ENCODE measurements around the gene FGFBP2. TPM values are rescaled to one million over a fixed set of nuclear protein-coding genes. Genes with fewer than 3 reads are reported as not detected.

FGFBP2 gene
- polyA plus RNA-seq, 1 experiment = not detected

GRCh38 chr4:16006771-16007446 is 43.9 kb upstream of the FGFBP2 start:
- H3K36me3 ChIP-seq (ENCODE audit: control insufficient read depth, insufficient read depth, low read length) = no peaks in the 10 kb centered on the region
- ChIA-PET POLR2A (no interaction called here), CTCF (interaction anchor here (0.7 to 4.5 kb wide), 3 partner anchors 9 to 124 kb away, joined by 3 to 25 read pairs (median 4); no protein-coding TSS in a partner anchor)
- no peak for DNase-seq (ENCODE audit: low read depth)
- peaks cover 2% of the 10 kb centered on the region for H3K27me3 ChIP-seq (ENCODE audit: control insufficient read depth, insufficient read depth, low read length)
- TF ChIP-seq CTCF (IDR thresholded peaks at IDR 0.05; ENCODE audit: insufficient read depth, low read depth, low read length) = no peak
- H3K4me3 ChIP-seq (ENCODE audit: low read depth, low read length) = no peak overlapping the region

GRCh38 chr4:16005676-16006075 is 42.7 kb upstream of the FGFBP2 start:
- H3K27me3 ChIP-seq (ENCODE audit: control insufficient read depth, insufficient read depth, low read length) = peaks cover 2% of the 10 kb centered on the region
- H3K4me3 ChIP-seq (ENCODE audit: low read depth, low read length) = no peak overlapping the region
- ChIA-PET POLR2A (no interaction called here), CTCF (interaction anchor here (1.6 to 4.5 kb wide), 2 partner anchors 14 to 123 kb away, joined by 3 to 25 read pairs; no protein-coding TSS in a partner anchor)
- no peaks in the 10 kb centered on the region for H3K36me3 ChIP-seq (ENCODE audit: control insufficient read depth, insufficient read depth, low read length)
- DNase-seq (ENCODE audit: low read depth) = no peak
- TF ChIP-seq CTCF (IDR thresholded peaks at IDR 0.05; ENCODE audit: insufficient read depth, low read depth, low read length) = no peak

- ChIA-PET POLR2A (no interaction called here), CTCF (interaction anchor here (0.6 to 4.1 kb wide), 31 partner anchors 9 to 1471 kb away, joined by 3 to 34 read pairs (median 3); partner anchors contain the start of gene FGFBP2)
- DNase-seq (ENCODE audit: low read depth) = no peak
- TF ChIP-seq CTCF (IDR thresholded peaks at IDR 0.05; ENCODE audit: insufficient read depth, low read depth, low read length) = peak; percentile 87
- H3K36me3 ChIP-seq (ENCODE audit: control insufficient read depth, insufficient read depth, low read length) = no peaks in the 10 kb centered on the region
- peaks cover 1% of the 10 kb centered on the region for H3K27me3 ChIP-seq (ENCODE audit: control insufficient read depth, insufficient read depth, low read length)
- H3K4me3 ChIP-seq (ENCODE audit: low read depth, low read length) = no peak overlapping the region
These were observed 38.5 kb upstream of the FGFBP2 start for GRCh38 chr4:16001484-16001858.

- Histone ChIP-seq H3K4me3 (ENCODE audit: low read depth, low read length) (no peak overlapping the region), H3K36me3 (ENCODE audit: control insufficient read depth, insufficient read depth, low read length) (no peaks in the 10 kb centered on the region), H3K27me3 (ENCODE audit: control insufficient read depth, insufficient read depth, low read length) (peaks cover 1% of the 10 kb centered on the region; the same call in 1 of the 2 replicates)
- POLR2A ChIA-PET = interaction anchor here (0.6 kb wide), 1 partner anchor 114 kb away, joined by 3 read pairs; no protein-coding TSS in a partner anchor
- CTCF ChIA-PET = interaction anchor here (0.7 to 4.1 kb wide), 23 partner anchors 9 to 1472 kb away, joined by 3 to 34 read pairs (median 4); partner anchors contain the start of gene FGFBP2
- TF ChIP-seq CTCF (IDR thresholded peaks at IDR 0.05; ENCODE audit: insufficient read depth, low read depth, low read length) = no peak
- DNase-seq (ENCODE audit: low read depth) = no peak
These were observed 37.9 kb upstream of the FGFBP2 start for GRCh38 chr4:16000708-16001483.

- no peak for DNase-seq (ENCODE audit: low read depth)
- CTCF ChIA-PET = interaction anchor here (1.7 to 4.1 kb wide), 3 partner anchors 114 to 191 kb away, joined by 3 to 16 read pairs (median 6); no protein-coding TSS in a partner anchor
These were observed 33.8 kb upstream of the FGFBP2 start for GRCh38 chr4:15996773-15997172.

More at GRCh38 chr4:15996773-15997172, 33.8 kb upstream of the FGFBP2 start:
- Histone ChIP-seq H3K4me3 (ENCODE audit: low read depth, low read length) (no peak overlapping the region), H3K36me3 (ENCODE audit: control insufficient read depth, insufficient read depth, low read length) (no peaks in the 10 kb centered on the region), H3K27me3 (ENCODE audit: control insufficient read depth, insufficient read depth, low read length) (peaks cover 6% of the 10 kb centered on the region; the same call in 1 of the 2 replicates)
- POLR2A ChIA-PET = no interaction called here
- no peak for TF ChIP-seq CTCF (IDR thresholded peaks at IDR 0.05; ENCODE audit: insufficient read depth, low read depth, low read length)
